T-helper 9 cell (primary cell): ENCODE data around the gene MRPL11.

Experiments
- DNase-seq: peaks from one replicate; pipeline ENCODE4 v3.0.0-alpha.2; 2020

MRPL11 gene

DNA sequence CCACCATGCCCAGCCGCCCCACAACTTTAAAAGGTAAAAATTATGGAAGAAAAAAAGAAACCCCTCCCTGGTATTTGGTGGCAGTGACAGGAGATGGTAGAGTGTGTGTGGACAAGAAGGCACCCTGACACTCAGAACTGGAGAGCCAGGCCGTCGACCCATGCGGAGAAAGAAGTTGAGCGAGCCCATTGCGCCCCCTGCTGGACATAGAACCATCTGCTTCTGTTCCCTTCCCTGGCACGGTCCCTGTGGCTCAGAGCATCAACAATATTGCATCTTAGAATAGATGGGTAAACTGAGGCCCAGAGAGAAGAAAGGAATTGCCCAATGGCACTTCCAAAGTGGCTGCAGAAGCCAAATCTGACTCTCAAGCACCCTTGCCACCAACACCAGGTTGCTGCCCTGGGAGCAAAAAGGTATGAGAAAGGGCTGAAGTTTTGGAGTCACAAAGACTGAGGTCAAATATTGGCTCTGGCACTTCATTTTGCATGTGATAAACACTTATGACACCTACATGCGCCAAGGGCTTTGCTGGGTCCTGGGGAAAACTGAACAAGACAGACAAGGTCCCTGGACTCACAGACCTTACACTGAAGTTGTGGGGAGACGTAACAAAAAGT, 8.6 kb downstream of the MRPL11 start:
- peak; percentile 68 for DNase-seq

DNA sequence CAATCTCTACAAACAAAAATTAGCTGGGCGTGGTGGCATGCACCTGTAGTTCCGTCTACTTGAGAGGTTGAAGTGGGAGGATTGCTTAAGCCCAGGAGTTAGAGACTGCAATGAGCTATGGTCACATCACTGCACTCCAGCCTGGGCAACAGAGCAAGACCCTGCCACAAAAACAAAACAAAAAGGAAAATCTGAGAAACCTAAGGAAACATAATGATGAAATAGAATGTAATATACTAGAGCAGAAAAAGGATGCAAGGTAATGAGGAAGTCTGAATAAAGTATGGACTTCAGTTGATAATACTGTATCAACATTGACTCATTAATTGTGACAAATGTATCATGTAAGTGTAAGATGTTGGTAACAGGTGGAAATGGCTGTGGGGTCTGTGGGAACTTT, 9.7 kb downstream of the MRPL11 start:
- DNase-seq = no peak

DNA sequence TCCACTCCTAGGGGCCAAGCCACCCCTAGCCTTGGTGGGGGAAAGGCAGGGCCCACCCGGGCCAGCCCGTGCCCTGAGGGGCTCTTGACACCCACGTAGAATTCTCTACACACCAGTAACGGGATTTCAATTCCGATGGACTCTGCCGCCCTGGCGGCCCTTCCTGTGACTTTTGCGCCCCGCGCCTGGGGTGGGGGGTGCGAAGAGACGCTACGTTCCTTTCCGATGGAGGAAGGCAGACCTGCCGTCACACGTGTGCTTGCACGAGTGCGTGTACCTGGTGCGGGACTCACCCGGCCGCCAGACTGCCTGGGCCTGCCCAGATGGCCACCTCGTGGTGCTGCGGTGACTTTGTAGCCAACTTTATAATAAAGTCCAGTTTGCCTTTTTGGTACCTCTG, 12.3 kb downstream of the MRPL11 start:
- DNase-seq = no peak

DNA sequence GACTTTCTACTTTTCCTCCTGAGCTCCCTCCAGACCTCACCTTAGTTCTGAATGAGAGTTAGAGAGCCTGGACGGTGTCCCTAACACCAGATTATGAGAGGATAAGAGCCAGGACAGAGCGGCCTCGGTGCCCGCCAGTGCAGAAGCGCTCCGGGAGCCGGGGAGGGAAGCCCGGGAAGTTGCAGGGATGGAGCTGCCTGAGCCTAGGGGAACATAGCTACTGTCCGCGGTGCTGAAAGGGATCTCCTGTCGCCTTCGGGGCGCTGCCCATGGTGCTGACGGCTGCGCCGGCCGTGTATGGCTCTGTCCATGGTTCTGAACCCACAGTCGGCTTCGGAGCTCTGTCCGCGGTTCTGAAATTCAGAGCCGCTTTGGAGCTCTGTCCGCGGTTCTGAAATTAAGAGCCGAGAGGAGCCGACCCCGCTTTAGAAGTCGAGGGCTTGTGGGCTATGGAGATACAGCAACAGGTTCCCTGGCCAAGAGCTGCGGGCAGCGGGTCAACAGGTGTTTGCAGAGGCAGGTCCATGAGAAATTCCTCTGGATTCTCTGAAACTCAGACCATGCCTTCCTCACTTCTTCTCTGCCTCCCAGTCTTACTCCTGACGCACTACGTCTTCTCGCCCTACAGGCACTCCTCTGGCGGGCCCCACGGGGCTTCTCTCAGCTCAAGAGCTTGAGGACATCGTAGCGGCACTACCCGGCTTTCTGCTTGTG, 17.0 kb downstream of the MRPL11 start:
- peak; percentile 86 for DNase-seq

DNA sequence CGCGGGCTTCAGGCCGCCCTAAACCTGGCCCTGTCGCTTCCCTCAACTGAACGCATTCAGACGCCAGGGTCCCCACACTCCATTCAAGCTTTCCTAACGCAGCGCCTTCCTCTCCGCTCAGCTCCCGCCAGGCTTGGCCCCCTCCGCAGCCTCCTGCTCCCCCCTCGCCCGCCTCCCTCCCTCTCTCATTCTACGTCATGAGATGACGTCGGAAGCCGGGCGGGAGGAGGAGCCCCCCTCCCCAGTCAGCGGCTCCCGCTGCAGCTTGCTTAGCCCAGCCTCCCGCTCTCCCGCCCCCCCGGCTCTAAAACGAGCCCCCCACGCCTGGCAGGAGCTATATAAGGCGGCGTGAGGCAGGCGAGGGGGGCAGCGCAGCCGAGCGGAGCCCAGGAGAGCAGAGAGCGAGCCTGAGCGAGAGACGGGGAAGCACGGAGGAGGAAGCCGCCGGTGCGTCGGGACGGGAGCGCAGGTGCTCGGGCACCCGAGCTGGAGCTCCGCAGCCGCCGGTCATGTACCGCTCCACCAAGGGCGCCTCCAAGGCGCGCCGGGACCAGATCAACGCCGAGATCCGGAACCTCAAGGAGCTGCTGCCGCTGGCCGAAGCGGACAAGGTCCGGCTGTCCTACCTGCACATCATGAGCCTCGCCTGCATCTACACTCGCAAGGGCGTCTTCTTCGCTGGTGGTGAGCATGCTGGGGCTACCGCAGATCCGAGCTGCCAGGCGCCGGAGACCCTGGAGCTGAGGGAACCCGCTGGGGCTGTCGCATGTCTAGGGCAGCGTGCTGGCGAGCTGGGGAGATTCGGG, 17.8 kb downstream of the MRPL11 start, which contains the start of gene NPAS4:
TSS of gene NPAS4 (plus strand) at position 365 of the 806 bp plus-strand sequence. CDS start at position 510, 145 bp downstream.
- no peak for DNase-seq

DNA sequence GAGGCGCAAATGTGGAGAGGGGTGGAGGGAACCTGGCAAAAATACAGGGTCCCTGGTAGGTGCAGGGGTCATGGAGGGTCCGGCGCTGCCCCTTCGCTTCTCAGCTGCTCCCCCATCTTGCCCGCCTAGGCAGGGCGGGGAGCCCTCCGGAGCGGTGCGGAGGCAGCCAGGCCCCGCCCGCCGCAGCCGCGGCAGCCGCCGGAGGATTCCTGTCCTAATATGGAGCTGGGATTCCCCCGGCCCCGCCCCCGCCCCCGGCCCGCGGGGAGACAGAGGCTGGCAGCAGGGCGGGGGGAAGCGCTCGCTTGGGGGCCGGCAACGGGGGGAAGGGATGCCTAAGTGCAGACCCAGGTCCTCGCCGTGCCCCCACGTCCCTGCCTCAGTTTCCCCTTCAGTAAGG, 18.8 kb downstream of the MRPL11 start:
- no peak for DNase-seq

DNA sequence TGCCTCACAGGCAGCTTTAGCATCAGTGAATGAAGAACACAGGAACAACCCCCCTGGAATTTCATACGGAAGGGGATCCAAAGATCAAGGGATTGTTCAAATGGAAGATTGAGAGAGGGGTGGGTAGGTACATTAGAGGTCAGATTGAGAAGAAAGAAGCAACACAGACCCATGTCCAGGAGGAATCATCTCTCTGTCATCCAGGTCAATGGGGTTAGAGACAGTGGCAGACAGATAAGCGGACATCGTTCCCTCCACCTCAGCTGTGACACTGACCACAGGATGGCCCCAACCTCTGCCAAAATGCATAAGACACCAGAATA, 19.7 kb downstream of the MRPL11 start:
- no peak for DNase-seq

DNA sequence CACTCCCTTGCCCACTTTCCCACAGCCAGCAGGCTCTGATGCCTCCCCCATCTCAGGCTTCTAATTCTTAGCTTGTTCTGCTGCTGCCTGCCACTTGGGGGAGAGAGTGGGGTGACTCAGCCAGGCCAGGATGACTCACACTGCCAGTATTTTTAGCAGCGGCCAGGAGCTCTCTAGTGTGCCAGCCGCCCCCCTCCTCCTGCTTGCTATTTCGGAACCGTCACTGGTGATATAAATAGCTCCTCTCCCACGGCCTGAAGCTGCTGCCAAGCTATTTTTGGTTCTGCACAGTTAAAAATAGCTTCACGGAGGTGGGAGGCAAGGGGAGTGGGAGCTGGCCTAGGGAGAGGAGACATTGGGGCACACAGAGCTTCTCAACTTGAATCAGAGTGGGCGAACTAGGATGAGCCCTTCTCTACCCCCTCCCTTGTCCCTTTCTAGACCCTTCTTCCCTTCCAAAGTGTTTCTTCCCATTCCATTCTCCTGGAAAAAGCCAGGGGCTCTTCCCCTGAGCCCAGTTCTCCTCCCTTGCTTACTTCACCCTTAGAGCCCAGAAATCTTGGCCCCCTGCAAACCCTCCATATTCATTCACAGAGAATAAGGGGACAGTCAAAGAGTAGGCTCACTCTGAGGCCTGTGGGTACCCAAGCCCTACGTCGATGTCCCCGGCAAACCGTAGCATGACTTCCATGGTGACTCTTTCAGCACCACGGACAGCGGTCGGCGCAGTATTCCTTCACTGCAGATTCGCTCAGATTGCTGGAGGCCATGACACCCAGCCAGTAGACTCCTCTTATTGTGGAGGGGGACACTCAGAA, 20.3 kb downstream of the MRPL11 start:
- peak; percentile 48 for DNase-seq

DNA sequence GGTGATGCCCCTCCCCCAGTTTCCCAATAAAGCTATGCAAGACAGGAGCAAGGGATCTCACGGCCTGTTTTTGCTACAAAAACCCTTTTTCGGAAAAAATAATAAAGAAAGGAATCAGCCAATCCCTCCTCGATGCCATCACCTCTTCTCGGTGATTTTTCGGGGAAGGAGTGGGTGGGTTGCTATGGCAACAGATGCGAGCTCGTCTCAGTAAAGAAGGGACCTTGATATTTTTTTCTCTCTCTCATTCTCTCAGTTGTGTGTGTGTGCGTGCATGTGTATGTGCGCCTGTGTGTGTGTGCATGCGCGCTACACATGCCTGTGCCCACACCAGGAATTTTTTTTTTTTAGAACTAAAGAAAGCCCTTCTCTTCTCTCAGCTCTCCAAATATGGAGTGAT, 21.6 kb downstream of the MRPL11 start:
- DNase-seq = no peak

DNA sequence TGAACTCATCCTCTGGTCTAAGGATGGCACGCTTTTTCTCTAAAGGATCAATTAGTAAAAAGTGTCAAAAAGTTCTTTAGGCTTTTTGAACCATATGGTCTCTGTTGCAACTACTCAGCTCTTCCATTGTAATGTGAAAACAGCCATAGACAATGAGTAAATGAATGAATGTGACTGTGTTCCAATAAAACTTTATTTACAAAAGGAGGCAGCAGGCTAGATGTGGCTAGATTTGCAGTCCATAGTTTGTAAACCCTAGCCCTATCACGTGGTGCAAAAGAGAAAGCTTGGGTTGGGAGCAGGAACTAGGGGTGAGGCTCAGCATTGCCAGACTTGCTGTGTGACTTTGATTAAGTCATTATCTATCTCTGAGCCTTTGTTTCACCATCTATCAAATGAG, 23.2 kb downstream of the MRPL11 start:
- no peak for DNase-seq

DNA sequence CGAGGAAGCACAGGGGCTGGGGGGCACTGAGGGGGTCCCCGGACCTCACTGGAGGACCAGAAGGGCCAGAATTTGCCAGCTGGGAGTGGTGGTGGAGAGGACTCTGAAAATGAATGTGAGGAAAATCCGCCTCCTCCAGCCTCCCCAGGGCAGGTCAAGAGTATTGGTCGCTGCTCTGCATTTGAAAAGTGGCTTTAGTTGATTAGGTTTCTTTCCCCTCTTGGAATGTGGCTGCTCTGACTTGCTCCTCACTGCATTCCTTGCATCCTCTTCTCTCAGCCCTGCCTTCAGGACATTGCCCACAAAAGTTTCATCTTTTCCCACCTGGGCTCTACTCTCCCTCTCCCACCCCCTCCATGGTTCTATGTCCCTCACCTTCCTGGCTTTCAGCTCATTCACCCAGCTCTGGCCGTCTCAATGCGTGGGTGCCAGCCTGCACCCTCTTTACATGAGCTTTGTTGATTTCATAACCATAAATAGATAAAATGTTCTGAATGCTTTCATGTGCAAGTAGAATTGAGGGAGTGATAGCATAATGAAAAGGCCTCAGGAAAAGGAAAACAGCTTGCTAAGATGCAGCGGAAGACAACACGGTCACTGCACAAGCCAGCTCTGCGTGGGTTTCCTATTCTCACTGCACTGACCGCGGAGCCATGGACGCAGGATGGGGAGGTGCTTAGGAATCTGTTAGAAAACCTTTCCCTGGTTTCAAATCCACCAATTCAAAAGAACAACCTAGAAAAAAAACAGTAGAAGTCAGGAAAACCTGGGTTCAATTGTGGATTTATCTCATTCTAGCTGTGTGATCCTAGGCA, 24.3 kb downstream of the MRPL11 start:
- no peak for DNase-seq

DNA sequence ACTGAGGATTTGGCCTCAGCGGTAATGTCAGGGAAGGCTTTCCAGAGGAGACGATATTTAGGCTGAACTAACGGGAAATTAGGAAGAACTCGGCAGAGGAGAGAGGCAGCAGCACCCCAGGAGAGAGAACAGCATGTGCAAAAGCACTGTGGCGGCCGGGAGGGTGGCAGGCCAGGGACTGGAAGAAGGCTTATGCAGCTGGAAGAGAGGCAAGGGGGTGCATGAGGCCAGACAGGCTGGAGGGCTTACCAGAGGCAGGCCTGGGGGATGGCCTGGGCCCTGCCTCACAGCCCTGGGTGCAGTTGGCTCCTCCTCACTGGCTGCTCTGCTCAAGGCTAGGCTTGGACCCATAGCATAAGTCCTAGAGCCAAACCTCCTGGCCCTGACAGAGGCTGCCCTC, 25.5 kb downstream of the MRPL11 start:
- no peak for DNase-seq

DNA sequence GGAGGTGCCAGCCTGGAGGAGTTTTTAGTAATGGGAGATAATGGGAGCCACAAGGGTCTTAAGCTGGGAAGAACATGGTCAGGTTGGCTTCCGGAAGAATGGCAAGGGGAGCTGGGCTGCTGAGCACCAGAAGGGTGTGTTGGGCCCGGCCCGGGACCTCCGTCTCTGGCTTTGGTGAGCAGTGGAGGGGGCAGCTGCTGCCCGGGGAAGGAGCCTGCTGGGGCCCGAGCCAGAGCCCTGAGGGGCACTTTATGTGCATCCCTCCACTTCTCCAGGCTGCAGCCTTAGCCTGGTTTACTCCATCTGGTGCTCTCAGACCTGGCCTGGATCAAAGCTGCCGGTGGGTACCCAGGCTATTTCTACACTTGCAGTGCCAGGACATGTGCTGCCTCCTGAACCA, 26.5 kb downstream of the MRPL11 start:
- DNase-seq = no peak

DNA sequence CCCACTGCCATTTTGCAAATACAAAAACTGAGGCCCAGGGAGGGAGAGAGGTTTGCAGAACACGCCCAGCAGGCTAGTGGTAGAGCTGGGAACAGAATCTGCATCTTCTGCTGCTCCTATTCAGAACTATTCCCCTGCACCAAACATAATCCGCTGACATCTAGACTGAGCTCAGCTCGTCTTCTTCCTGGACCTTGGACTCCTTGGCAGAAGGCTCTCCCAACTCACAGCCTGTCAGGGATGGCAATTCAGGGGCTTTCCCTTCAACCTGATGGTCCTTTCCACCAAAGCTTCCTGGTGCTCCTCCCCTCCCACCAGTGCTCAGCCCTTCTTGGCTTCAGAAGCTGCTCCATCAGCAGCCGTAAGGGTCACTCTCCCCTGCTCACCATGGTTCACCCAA, 27.3 kb downstream of the MRPL11 start:
- DNase-seq = no peak

DNA sequence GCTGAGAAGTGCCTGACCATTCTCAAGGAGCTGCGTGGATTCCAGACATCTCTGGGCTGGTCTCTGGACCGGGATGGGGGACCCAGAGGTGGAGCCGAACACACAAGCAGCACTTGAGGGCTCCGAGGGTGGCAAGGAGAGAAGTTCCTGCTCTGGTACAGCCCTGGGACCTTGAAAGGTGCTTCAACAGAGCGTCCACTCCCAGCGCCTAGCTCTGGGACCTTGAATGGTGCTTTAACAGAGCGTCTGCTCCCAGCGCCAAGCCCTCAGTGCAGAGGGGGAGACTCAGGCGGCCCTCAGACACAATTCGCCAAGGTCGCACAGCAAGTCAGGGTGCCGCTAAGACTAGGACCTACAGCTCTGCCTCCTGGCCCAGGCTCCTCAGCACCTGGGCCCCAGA, 28.5 kb downstream of the MRPL11 start:
- DNase-seq = no peak

DNA sequence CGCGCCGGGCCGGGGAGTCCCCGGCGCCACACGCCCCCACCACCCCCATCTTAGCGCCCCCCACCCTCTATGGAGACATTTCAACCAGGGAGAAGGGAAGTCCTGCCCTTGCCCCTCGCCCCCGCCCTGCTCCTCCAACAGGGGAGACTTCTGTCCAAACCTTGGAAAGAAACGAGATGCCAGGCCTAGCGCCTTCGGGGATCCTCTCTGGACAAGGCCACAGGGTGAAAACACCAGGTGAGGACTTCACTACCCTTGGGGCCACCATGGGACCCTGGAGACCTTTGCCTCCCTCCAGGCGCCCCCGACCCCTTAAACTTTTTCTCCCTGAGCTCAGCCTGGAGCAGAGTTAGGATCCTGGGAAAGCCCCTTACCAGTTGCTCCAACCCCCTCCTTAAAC, 29.4 kb downstream of the MRPL11 start:
- DNase-seq = no peak

DNA sequence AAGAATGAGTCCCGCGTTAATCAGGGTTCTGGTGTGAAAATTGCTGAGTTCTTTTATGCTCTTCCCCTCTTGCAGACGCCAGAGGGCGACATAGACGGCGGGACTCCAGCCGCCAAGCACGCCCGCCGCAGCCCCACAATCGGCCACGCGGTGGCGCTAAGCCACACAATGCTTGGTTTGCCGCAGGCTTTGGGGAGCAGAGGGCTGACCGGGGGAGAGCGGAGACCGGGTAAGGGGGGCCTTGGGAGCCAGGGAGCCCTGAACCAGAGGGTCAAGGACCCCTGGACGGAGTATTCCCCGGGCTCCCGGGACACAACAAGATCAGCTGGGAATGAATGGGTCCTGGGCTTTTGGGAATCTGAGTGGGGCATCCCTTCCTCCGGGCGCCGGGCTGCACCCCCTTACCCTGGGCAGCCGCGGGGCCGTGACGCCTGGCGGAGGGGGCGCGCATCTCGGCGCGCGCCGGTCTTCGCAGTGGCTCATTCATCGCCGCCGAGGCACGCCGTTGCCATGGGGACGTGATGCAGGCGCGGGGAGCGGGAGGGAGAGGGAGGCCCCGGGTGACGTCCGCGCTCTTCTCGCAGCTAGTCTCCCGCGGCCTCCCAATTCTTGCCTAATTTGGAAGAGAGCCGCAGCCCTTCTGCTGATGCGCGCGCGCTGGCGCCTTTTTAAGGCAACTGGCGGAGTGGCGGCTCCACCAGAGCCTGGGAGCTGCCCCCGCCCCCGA, 30.0 kb downstream of the MRPL11 start:
- peak; percentile 97 for DNase-seq

DNA sequence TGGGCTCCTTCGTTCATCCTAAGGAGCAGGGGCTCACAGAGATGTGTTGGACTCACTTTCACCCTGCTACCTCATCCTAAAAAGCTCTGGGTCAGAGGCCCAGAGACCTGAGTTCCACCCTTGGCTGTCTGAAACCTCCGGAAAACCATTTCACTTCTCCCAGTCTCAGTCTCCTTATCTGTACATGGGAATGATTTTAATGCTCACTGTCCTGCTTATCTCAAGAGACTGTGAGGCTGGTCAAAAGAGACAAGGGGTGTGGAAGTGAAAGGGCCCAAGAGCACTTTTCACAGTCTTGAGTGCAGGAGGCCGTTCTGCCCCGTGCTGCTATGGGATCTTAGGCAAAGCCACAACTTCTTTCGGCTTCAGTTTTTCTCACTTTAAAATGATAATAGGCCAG, 31.0 kb downstream of the MRPL11 start:
- no peak for DNase-seq

DNA sequence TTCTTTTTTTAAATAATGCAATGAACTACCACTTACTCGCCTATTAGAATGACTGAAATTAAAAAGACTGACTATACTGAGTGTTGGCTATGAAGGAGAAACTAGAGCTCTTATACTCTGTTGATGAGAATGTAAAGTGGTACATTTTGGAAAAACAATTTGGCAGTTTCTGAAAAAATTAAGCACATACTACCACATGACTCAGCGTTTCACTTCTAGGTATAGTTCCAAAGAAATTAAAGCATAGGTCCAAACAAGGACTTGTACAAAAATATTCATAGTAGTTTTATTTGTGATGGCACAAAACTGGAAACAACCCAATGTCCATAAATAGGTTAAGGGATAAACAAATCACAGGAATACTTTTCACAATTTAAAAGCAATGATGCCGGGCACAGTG, 44.7 kb downstream of the MRPL11 start:
- DNase-seq = no peak

DNA sequence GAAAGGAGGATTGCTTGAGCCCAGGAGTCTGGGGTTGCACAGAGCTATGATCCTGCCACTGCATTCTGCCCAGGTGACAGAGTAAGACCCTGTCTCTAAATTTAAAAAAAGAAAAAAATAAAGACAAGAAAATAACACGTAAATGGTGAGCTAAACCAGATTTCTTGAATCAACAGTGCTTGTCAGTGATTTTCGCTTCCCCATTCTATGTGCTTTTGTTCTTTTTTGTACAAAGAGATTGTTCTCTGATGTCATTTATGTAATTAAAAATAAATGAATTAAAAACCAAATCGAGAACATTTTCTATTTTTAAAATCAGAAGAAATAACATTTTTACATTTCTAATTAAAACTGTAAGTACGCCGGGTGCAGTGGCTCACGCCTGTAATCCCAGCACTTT, 47.3 kb downstream of the MRPL11 start:
- DNase-seq = no peak

DNA sequence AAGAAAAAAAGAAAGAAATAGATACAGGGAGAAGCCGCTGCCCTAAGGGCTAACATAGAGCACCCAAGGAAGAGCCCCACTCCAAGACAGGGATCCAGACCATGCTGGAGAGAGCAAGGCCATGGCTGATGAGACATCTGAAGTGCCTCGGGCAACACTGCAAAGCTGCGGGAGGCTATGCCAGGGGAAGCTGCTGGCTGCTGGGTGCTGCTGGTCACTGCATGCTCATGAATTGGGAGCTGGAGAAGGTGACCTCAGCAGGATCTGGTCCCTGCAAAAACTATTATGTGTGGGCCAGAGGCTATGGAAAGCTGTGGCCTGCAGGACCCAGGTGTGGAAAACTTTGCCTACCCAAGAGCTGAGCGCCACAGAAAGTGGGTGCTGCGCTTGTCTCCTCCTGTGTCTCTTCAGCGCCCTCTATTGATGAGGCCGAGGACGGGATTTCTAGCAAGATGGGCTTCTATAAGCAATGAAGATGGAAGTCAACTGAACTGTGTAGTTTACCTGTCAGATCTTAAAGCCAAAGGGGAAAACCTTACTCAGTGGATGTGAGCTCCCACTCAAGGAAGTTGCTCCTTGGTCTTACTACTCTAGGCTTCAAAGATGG, 49.8 kb downstream of the MRPL11 start:
- peak; percentile 50 for DNase-seq
